Keratinocyte (primary cell): ENCODE data around the gene SPC24. TPM values are rescaled to one million over a fixed set of nuclear protein-coding genes. Genes with fewer than 3 reads are reported as not detected.

Experiments
- DNase-seq: peaks from one replicate; pipeline ENCODE4 v3.0.0-alpha.2; 2011; ENCODE audit warnings: low read depth, missing footprints, low spot score
- FAIRE-seq: peaks from 2 replicates; lab custom pipeline; 2011; peaks lifted over from hg19 to GRCh38; lab: Jason Lieb, UNC
- H2AFZ ChIP-seq: 2 replicates; pipeline ENCODE4 v1.6.0; 2012; ENCODE audit warnings: low read length, control low read depth, inconsistent platforms; ENCODE audit not compliant: control insufficient read depth
- H3K27ac ChIP-seq: 2 replicates; pipeline ENCODE4 v1.5.1; 2011; ENCODE audit warnings: low read length; ENCODE audit not compliant: control insufficient read depth, insufficient read depth
- H3K27me3 ChIP-seq: 3 replicates; pipeline ENCODE4 v1.6.0; 2011; ENCODE audit warnings: low read length; ENCODE audit not compliant: control insufficient read depth, insufficient read depth; ENCODE audit errors: extremely low read depth
- H3K36me3 ChIP-seq, 2 experiments: 2 replicates in 1 of 2; 3 replicates in 1 of 2; pipeline ENCODE4 v1.5.1; 2011; ENCODE audit warnings: low read length in 2 of 2, mild to moderate bottlenecking in 1 of 2; ENCODE audit not compliant: control insufficient read depth in 2 of 2, insufficient read depth in 2 of 2; ENCODE audit errors: extremely low read depth in 1 of 2
- H3K4me1 ChIP-seq: 3 replicates; pipeline ENCODE4 v1.5.1; 2011; ENCODE audit warnings: low read length; ENCODE audit not compliant: control insufficient read depth, insufficient read depth; ENCODE audit errors: extremely low read depth
- H3K4me2 ChIP-seq: 3 replicates; pipeline ENCODE4 v1.6.0; 2011; ENCODE audit warnings: low read depth, low read length; ENCODE audit not compliant: control insufficient read depth, insufficient read depth; ENCODE audit errors: extremely low read depth
- H3K4me3 ChIP-seq, 3 experiments: fragments of 200-600 bp in 1 of 3; sonication (generic) in 1 of 3; 2 replicates in 2 of 3; 3 replicates in 1 of 3; pipeline ENCODE4 v1.5.1; 2011 to 2016; ENCODE audit warnings: low read length in 3 of 3, mild to moderate bottlenecking in 3 of 3, control low read depth in 2 of 3, inconsistent platforms in 1 of 3, low read depth in 1 of 3, mixed read lengths in 1 of 3, mixed run types in 1 of 3, moderate library complexity in 1 of 3; ENCODE audit not compliant: control insufficient read depth in 2 of 3, insufficient read depth in 2 of 3; ENCODE audit errors: extremely low read depth in 1 of 3
- H3K79me2 ChIP-seq: 2 replicates; pipeline ENCODE4 v1.6.0; 2012; ENCODE audit warnings: low read length; ENCODE audit not compliant: control insufficient read depth, insufficient read depth
- H3K9ac ChIP-seq: 3 replicates; pipeline ENCODE4 v1.6.0; 2011; ENCODE audit warnings: low read length; ENCODE audit not compliant: control insufficient read depth, insufficient read depth; ENCODE audit errors: extremely low read depth
- H3K9me1 ChIP-seq: 3 replicates; pipeline ENCODE4 v1.6.0; 2011; ENCODE audit warnings: low read length; ENCODE audit not compliant: control insufficient read depth, insufficient read depth; ENCODE audit errors: extremely low read depth
- H3K9me3 ChIP-seq: 2 replicates; pipeline ENCODE4 v1.5.1; 2012; ENCODE audit warnings: low read depth, low read length; ENCODE audit not compliant: control insufficient read depth
- H4K20me1 ChIP-seq: 3 replicates; pipeline ENCODE4 v1.6.0; 2011; ENCODE audit warnings: low read length; ENCODE audit not compliant: control insufficient read depth, insufficient read depth; ENCODE audit errors: extremely low read depth
- CTCF ChIP-seq, 3 experiments: IDR thresholded peaks in 1 of 3; conservative IDR thresholded peaks in 1 of 3; optimal IDR thresholded peaks in 1 of 3; 2 replicates in 2 of 3; 3 replicates in 1 of 3; pipeline versions ENCODE3 to v1.5.1; 2011; ENCODE audit warnings: low read length in 3 of 3, mild to moderate bottlenecking in 3 of 3, moderate library complexity in 2 of 3, control low read depth in 1 of 3, inconsistent platforms in 1 of 3; ENCODE audit not compliant: insufficient read depth in 2 of 3; ENCODE audit errors: extremely low read depth in 1 of 3
- EZH2 ChIP-seq: IDR thresholded peaks from one replicate; pipeline ENCODE4 v1.6.1; 2012; ENCODE audit warnings: inconsistent platforms, mild to moderate bottlenecking, low read length, moderate library complexity
- dilution Hi-C: fragments of 300-500 bp; cut with MboI; formaldehyde crosslinking; loops from one replicate; pipeline ENCODE4 v1.7.0; 2020; ENCODE audit warnings: low sequenced_read_pairs; ENCODE audit not compliant: extremely low pct_ligation_motif_present
- polyA plus RNA-seq, 5 experiments: library from polyadenylated mRNA; depleted of rRNA in 3 of 5; stranded (reverse) in 3 of 5; stranded (forward) in 1 of 5; unstranded in 1 of 5; fragments of >200 nt; gene quantifications; 1 replicate in 1 of 5; 2 replicates in 3 of 5; 3 replicates in 1 of 5; pipeline versions ENCODE4 v1.2.1 to v1.2.3, GENCODE V29; 2011 to 2012; ENCODE audit warnings: missing spikeins in 2 of 5, low read depth in 1 of 5, low replicate concordance in 1 of 5

SPC24 gene
- polyA plus RNA-seq, 1 donor (not counting 4 experiments of a cell fraction or from before 2014, with no cell fraction given) = 6.4 TPM

GRCh38 chr19:11176466-11177193 lies 21.0 kb upstream of the SPC24 start:
- no peak for DNase-seq
- no peak overlapping the region for H3K4me3 ChIP-seq
- no peak overlapping the region for H3K27ac ChIP-seq
- dilution Hi-C loops = no loop called here
- no peak overlapping the region for H2AFZ ChIP-seq
- no peaks in the 10 kb centered on the region for H3K27me3 ChIP-seq
- no peaks in the 10 kb centered on the region for H4K20me1 ChIP-seq
- no peak overlapping the region for H3K4me2 ChIP-seq
- no peaks in the 10 kb centered on the region for H3K79me2 ChIP-seq
- no peaks in the 10 kb centered on the region for H3K9me3 ChIP-seq
- H3K9me1 ChIP-seq = no peaks in the 10 kb centered on the region
- H3K4me1 ChIP-seq = no peaks in the 10 kb centered on the region
- no peak for TF ChIP-seq EZH2
- no peak for TF ChIP-seq CTCF (optimal IDR thresholded peaks at IDR 0.05 in 1 of 3, IDR thresholded peaks at IDR 0.05 in 1 of 3, conservative IDR thresholded peaks at IDR 0.05 in 1 of 3; ENCODE audit: extremely low read depth in 1 of 3, insufficient read depth in 2 of 3, low read length in 3 of 3)
- H3K9ac ChIP-seq = no peak overlapping the region
- no peak for FAIRE-seq
- H3K36me3 ChIP-seq = no peaks in the 10 kb centered on the region

GRCh38 chr19:11175920-11176319 lies 20.3 kb upstream of the SPC24 start:
- FAIRE-seq (no peak), DNase-seq (no peak)
- no peaks in the 10 kb centered on the region for H3K79me2 ChIP-seq
- no peaks in the 10 kb centered on the region for H3K9me1 ChIP-seq
- H3K36me3 ChIP-seq = no peaks in the 10 kb centered on the region
- H3K27me3 ChIP-seq = no peaks in the 10 kb centered on the region
- H3K27ac ChIP-seq = no peak overlapping the region
- TF ChIP-seq CTCF (optimal IDR thresholded peaks at IDR 0.05 in 1 of 3, IDR thresholded peaks at IDR 0.05 in 1 of 3, conservative IDR thresholded peaks at IDR 0.05 in 1 of 3; ENCODE audit: extremely low read depth in 1 of 3, insufficient read depth in 2 of 3, low read length in 3 of 3) (no peak), EZH2 (no peak)
- H2AFZ ChIP-seq = no peak overlapping the region
- dilution Hi-C loops = no loop called here
- H3K9me3 ChIP-seq = no peaks in the 10 kb centered on the region
- H3K9ac ChIP-seq = no peak overlapping the region
- no peaks in the 10 kb centered on the region for H4K20me1 ChIP-seq
- no peak overlapping the region for H3K4me2 ChIP-seq
- H3K4me1 ChIP-seq = no peaks in the 10 kb centered on the region
- H3K4me3 ChIP-seq = no peak overlapping the region
